Measurements from ENCODE around the gene NDUFA8. TPM values are rescaled to one million over a fixed set of nuclear protein-coding genes. Genes with fewer than 3 reads are reported as not detected.

NDUFA8 gene
- total RNA-seq, 1 donor from 2014 or later: 45.2 TPM

- Mint-ChIP-seq H3K36me3 (ENCODE audit: low read depth, unreplicated experiment) (no peaks in the 10 kb centered on the region), H3K27ac (ENCODE audit: unreplicated experiment) (peak overlapping the region; percentile 70), H3K9me3 (ENCODE audit: unreplicated experiment) (no peaks in the 10 kb centered on the region), H3K4me3 (ENCODE audit: unreplicated experiment) (peak overlapping the region; percentile 79), H3K27me3 (ENCODE audit: unreplicated experiment) (peaks cover 23% of the 10 kb centered on the region), H3K4me1 (ENCODE audit: unreplicated experiment) (peaks cover 15% of the 10 kb centered on the region)
- no peak for DNase-seq (ENCODE audit: low spot score)
- TF ChIP-seq CTCF (IDR thresholded peaks at IDR 0.05; ENCODE audit: unreplicated experiment): peak; percentile 7
These were observed 33.9 kb downstream of the NDUFA8 start for GRCh38 chr9:122125509-122126330.

- no peak overlapping the region for H3K27ac Mint-ChIP-seq (ENCODE audit: unreplicated experiment)
- peak; percentile 85 for TF ChIP-seq CTCF (IDR thresholded peaks at IDR 0.05; ENCODE audit: unreplicated experiment)
- H3K4me3 Mint-ChIP-seq (ENCODE audit: unreplicated experiment): peak overlapping the region; percentile 56
- H3K36me3 Mint-ChIP-seq (ENCODE audit: low read depth, unreplicated experiment): no peaks in the 10 kb centered on the region
- H3K27me3 Mint-ChIP-seq (ENCODE audit: unreplicated experiment): peaks cover 23% of the 10 kb centered on the region
- peak; percentile 93 for DNase-seq (ENCODE audit: low spot score)
- H3K9me3 Mint-ChIP-seq (ENCODE audit: unreplicated experiment): no peaks in the 10 kb centered on the region
- H3K4me1 Mint-ChIP-seq (ENCODE audit: unreplicated experiment): peaks cover 15% of the 10 kb centered on the region
These were observed 34.4 kb downstream of the NDUFA8 start for GRCh38 chr9:122125158-122125508.

- no peaks in the 10 kb centered on the region for H3K36me3 Mint-ChIP-seq (ENCODE audit: low read depth, unreplicated experiment)
- peaks cover 23% of the 10 kb centered on the region for H3K27me3 Mint-ChIP-seq (ENCODE audit: unreplicated experiment)
These were observed 35.1 kb downstream of the NDUFA8 start for GRCh38 chr9:122124528-122124927.

GRCh38 chr9:122124048-122124447 is 35.5 kb downstream of the NDUFA8 start:
- peaks cover 15% of the 10 kb centered on the region for H3K4me1 Mint-ChIP-seq (ENCODE audit: unreplicated experiment)
- TF ChIP-seq CTCF (IDR thresholded peaks at IDR 0.05; ENCODE audit: unreplicated experiment): no peak
- H3K27ac Mint-ChIP-seq (ENCODE audit: unreplicated experiment): no peak overlapping the region
- H3K9me3 Mint-ChIP-seq (ENCODE audit: unreplicated experiment): no peaks in the 10 kb centered on the region
- H3K36me3 Mint-ChIP-seq (ENCODE audit: low read depth, unreplicated experiment): no peaks in the 10 kb centered on the region
- DNase-seq (ENCODE audit: low spot score): no peak
- H3K4me3 Mint-ChIP-seq (ENCODE audit: unreplicated experiment): no peak overlapping the region
- peaks cover 23% of the 10 kb centered on the region for H3K27me3 Mint-ChIP-seq (ENCODE audit: unreplicated experiment)

More at GRCh38 chr9:122124528-122124927, 35.1 kb downstream of the NDUFA8 start:
- peaks cover 15% of the 10 kb centered on the region for H3K4me1 Mint-ChIP-seq (ENCODE audit: unreplicated experiment)
- H3K27ac Mint-ChIP-seq (ENCODE audit: unreplicated experiment): no peak overlapping the region
- H3K4me3 Mint-ChIP-seq (ENCODE audit: unreplicated experiment): no peak overlapping the region
- no peak for DNase-seq (ENCODE audit: low spot score)
- H3K9me3 Mint-ChIP-seq (ENCODE audit: unreplicated experiment): no peaks in the 10 kb centered on the region
- TF ChIP-seq CTCF (IDR thresholded peaks at IDR 0.05; ENCODE audit: unreplicated experiment): no peak

- DNase-seq (ENCODE audit: low spot score): peak; percentile 86
- no peaks in the 10 kb centered on the region for H3K9me3 Mint-ChIP-seq (ENCODE audit: unreplicated experiment)
- H3K4me1 Mint-ChIP-seq (ENCODE audit: unreplicated experiment): peaks cover 15% of the 10 kb centered on the region
- peak; percentile 98 for TF ChIP-seq CTCF (IDR thresholded peaks at IDR 0.05; ENCODE audit: unreplicated experiment)
- no peaks in the 10 kb centered on the region for H3K36me3 Mint-ChIP-seq (ENCODE audit: low read depth, unreplicated experiment)
- no peak overlapping the region for H3K4me3 Mint-ChIP-seq (ENCODE audit: unreplicated experiment)
- peaks cover 23% of the 10 kb centered on the region for H3K27me3 Mint-ChIP-seq (ENCODE audit: unreplicated experiment)
- no peak overlapping the region for H3K27ac Mint-ChIP-seq (ENCODE audit: unreplicated experiment)
These were observed 36.5 kb downstream of the NDUFA8 start for GRCh38 chr9:122122903-122123632.

Measured in endothelial cell (in vitro differentiated cells).